ENCODE data around the gene GLB1L3. TPM values are rescaled to one million over a fixed set of nuclear protein-coding genes. Genes with fewer than 3 reads are reported as not detected.
A peak's percentile ranks its signal among the peaks of the same experiment; 100 is the strongest.
"Not testable (repeated sequence)": the region's sequence is repeated elsewhere in the genome, so short reads cannot be mapped to it uniquely, and the experiment has no call there.

The GLB1L3 gene
- total and polyA plus RNA-seq, 2 donors = 0.11 to 0.13 TPM

GRCh38 chr11:134273317-134273712 is 2.9 kb upstream of the GLB1L3 start:
- WGBS = 29% methylated on average over 3 of the region's 3 CpGs
- DNase-seq (ENCODE audit: extremely low spot score) = no peak
- peaks cover 4% of the 10 kb centered on the region for H3K4me1 ChIP-seq (ENCODE audit: insufficient read depth)
- no peak overlapping the region for H3K27ac ChIP-seq (ENCODE audit: low read depth)
- no peaks in the 10 kb centered on the region for H3K36me3 ChIP-seq (ENCODE audit: insufficient read depth)
- no peak overlapping the region for H3K4me3 ChIP-seq (ENCODE audit: low read depth, low read length)

- no peak overlapping the region for H3K27ac ChIP-seq (ENCODE audit: low read depth)
- no peak overlapping the region for H3K4me3 ChIP-seq (ENCODE audit: low read depth, low read length)
- H3K36me3 ChIP-seq (ENCODE audit: insufficient read depth) = no peaks in the 10 kb centered on the region
- WGBS = 21% methylated on average over 5 of the region's 5 CpGs
- peaks cover 4% of the 10 kb centered on the region for H3K4me1 ChIP-seq (ENCODE audit: insufficient read depth)
- DNase-seq (ENCODE audit: extremely low spot score) = no peak
Measured at GRCh38 chr11:134275188-134275533, 1.0 kb upstream of the GLB1L3 start.

GRCh38 chr11:134276396-134277182 is 410 bp downstream of the GLB1L3 start:
- H3K4me3 ChIP-seq (ENCODE audit: low read depth, low read length) = peak overlapping the region; percentile 43
- H3K36me3 ChIP-seq (ENCODE audit: insufficient read depth) = no peaks in the 10 kb centered on the region
- DNase-seq (ENCODE audit: extremely low spot score) = no peak
- WGBS = 1% methylated on average over 88 of the region's 88 CpGs
- H3K4me1 ChIP-seq (ENCODE audit: insufficient read depth) = peaks cover 4% of the 10 kb centered on the region
- no peak overlapping the region for H3K27ac ChIP-seq (ENCODE audit: low read depth)

- DNase-seq (ENCODE audit: extremely low spot score) = no peak
- 18% methylated on average over 36 of the region's 36 CpGs for WGBS
- no peaks in the 10 kb centered on the region for H3K36me3 ChIP-seq (ENCODE audit: insufficient read depth)
- no peak overlapping the region for H3K27ac ChIP-seq (ENCODE audit: low read depth)
- no peak overlapping the region for H3K4me3 ChIP-seq (ENCODE audit: low read depth, low read length)
- H3K4me1 ChIP-seq (ENCODE audit: insufficient read depth) = peaks cover 4% of the 10 kb centered on the region
Measured at GRCh38 chr11:134277183-134278001, 1.2 kb downstream of the GLB1L3 start.

- no peak for DNase-seq (ENCODE audit: extremely low spot score)
- H3K4me1 ChIP-seq (ENCODE audit: insufficient read depth) = peaks cover 4% of the 10 kb centered on the region
- H3K36me3 ChIP-seq (ENCODE audit: insufficient read depth) = no peaks in the 10 kb centered on the region
- no peak overlapping the region for H3K27ac ChIP-seq (ENCODE audit: low read depth)
- no peak overlapping the region for H3K4me3 ChIP-seq (ENCODE audit: low read depth, low read length)
- WGBS = 92% methylated on average over 4 of the region's 4 CpGs
Measured at GRCh38 chr11:134278356-134278755, 2.2 kb downstream of the GLB1L3 start.

GRCh38 chr11:134281635-134282034 is 5.5 kb downstream of the GLB1L3 start:
- H3K4me1 ChIP-seq (ENCODE audit: insufficient read depth); H3K4me3 ChIP-seq (ENCODE audit: low read depth, low read length): not testable (repeated sequence)
- 80% methylated on average over 14 of the region's 17 CpGs for WGBS

GRCh38 chr11:134282121-134283045 is 6.2 kb downstream of the GLB1L3 start:
- Histone ChIP-seq H3K4me3 (ENCODE audit: low read depth, low read length) (no peak overlapping the region), H3K4me1 (ENCODE audit: insufficient read depth) (no peaks in the 10 kb centered on the region), H3K36me3 (ENCODE audit: insufficient read depth) (no peaks in the 10 kb centered on the region), H3K27ac (ENCODE audit: low read depth) (no peak overlapping the region)
- WGBS = 77% methylated on average over 22 of the region's 22 CpGs
- DNase-seq (ENCODE audit: extremely low spot score) = no peak

More at GRCh38 chr11:134281635-134282034, 5.5 kb downstream of the GLB1L3 start:
- not testable (repeated sequence) for DNase-seq (ENCODE audit: extremely low spot score); H3K27ac ChIP-seq (ENCODE audit: low read depth); H3K36me3 ChIP-seq (ENCODE audit: insufficient read depth)

GRCh38 chr11:134283461-134284230 is 7.5 kb downstream of the GLB1L3 start:
- H3K36me3 ChIP-seq (ENCODE audit: insufficient read depth) = no peaks in the 10 kb centered on the region
- H3K4me1 ChIP-seq (ENCODE audit: insufficient read depth) = no peaks in the 10 kb centered on the region
- H3K27ac ChIP-seq (ENCODE audit: low read depth) = no peak overlapping the region
- DNase-seq (ENCODE audit: extremely low spot score) = no peak
- 84% methylated on average over 16 of the region's 16 CpGs for WGBS
- no peak overlapping the region for H3K4me3 ChIP-seq (ENCODE audit: low read depth, low read length)

GRCh38 chr11:134284349-134284748 is 8.2 kb downstream of the GLB1L3 start:
- H3K4me3 ChIP-seq (ENCODE audit: low read depth, low read length); H3K27ac ChIP-seq (ENCODE audit: low read depth); H3K4me1 ChIP-seq (ENCODE audit: insufficient read depth); DNase-seq (ENCODE audit: extremely low spot score); H3K36me3 ChIP-seq (ENCODE audit: insufficient read depth): not testable (repeated sequence)
- 83% methylated on average over 5 of the region's 5 CpGs for WGBS

GRCh38 chr11:134287561-134287960 is 11.4 kb downstream of the GLB1L3 start:
- no peak for DNase-seq (ENCODE audit: extremely low spot score)
- Histone ChIP-seq H3K36me3 (ENCODE audit: insufficient read depth) (no peaks in the 10 kb centered on the region), H3K4me1 (ENCODE audit: insufficient read depth) (no peaks in the 10 kb centered on the region), H3K4me3 (ENCODE audit: low read depth, low read length) (no peak overlapping the region), H3K27ac (ENCODE audit: low read depth) (no peak overlapping the region)
- 89% methylated on average over 12 of the region's 12 CpGs for WGBS

GRCh38 chr11:134288486-134288885 is 12.3 kb downstream of the GLB1L3 start:
- DNase-seq (ENCODE audit: extremely low spot score) = no peak
- 92% methylated on average over 13 of the region's 13 CpGs for WGBS
- no peaks in the 10 kb centered on the region for H3K4me1 ChIP-seq (ENCODE audit: insufficient read depth)
- no peak overlapping the region for H3K27ac ChIP-seq (ENCODE audit: low read depth)
- no peak overlapping the region for H3K4me3 ChIP-seq (ENCODE audit: low read depth, low read length)
- H3K36me3 ChIP-seq (ENCODE audit: insufficient read depth) = no peaks in the 10 kb centered on the region

- DNase-seq (ENCODE audit: extremely low spot score) = no peak
- Histone ChIP-seq H3K36me3 (ENCODE audit: insufficient read depth) (no peaks in the 10 kb centered on the region), H3K4me1 (ENCODE audit: insufficient read depth) (no peaks in the 10 kb centered on the region), H3K27ac (ENCODE audit: low read depth) (no peak overlapping the region), H3K4me3 (ENCODE audit: low read depth, low read length) (no peak overlapping the region)
- WGBS = 76% methylated on average over 4 of the region's 4 CpGs
Measured at GRCh38 chr11:134289167-134289566, 13.0 kb downstream of the GLB1L3 start.

- DNase-seq (ENCODE audit: extremely low spot score) = no peak
- 34% methylated on average over 12 of the region's 12 CpGs for WGBS
- no peaks in the 10 kb centered on the region for H3K36me3 ChIP-seq (ENCODE audit: insufficient read depth)
- no peak overlapping the region for H3K27ac ChIP-seq (ENCODE audit: low read depth)
- no peaks in the 10 kb centered on the region for H3K4me1 ChIP-seq (ENCODE audit: insufficient read depth)
- H3K4me3 ChIP-seq (ENCODE audit: low read depth, low read length) = no peak overlapping the region
Measured at GRCh38 chr11:134289789-134290188, 13.6 kb downstream of the GLB1L3 start.

Data from urinary bladder (tissue), 4 donors.